Hematopoietic multipotent progenitor cell (in vitro differentiated cells): Measurements from ENCODE around the gene ZNG1E. TPM values are rescaled to one million over a fixed set of nuclear protein-coding genes. Genes with fewer than 3 reads are reported as not detected.
"Not testable (repeated sequence)": the region's sequence is repeated elsewhere in the genome, so short reads cannot be mapped to it uniquely, and the experiment has no call there.

ENCODE experiments used
- DNase-seq, 3 donors: peaks; one replicate each; pipeline ENCODE4 v3.0.0-alpha.2; 2011 to 2015; ENCODE audit warnings: low read depth in 2 of 3, low spot score in 2 of 3
- total RNA-seq: library from RNA; depleted of rRNA; stranded (reverse); fragments of >200 nt; gene quantifications from one replicate; pipeline ENCODE4 v1.2.3, GENCODE V29; 2012

The ZNG1E gene
- 10.5 TPM for total RNA-seq

DNA sequence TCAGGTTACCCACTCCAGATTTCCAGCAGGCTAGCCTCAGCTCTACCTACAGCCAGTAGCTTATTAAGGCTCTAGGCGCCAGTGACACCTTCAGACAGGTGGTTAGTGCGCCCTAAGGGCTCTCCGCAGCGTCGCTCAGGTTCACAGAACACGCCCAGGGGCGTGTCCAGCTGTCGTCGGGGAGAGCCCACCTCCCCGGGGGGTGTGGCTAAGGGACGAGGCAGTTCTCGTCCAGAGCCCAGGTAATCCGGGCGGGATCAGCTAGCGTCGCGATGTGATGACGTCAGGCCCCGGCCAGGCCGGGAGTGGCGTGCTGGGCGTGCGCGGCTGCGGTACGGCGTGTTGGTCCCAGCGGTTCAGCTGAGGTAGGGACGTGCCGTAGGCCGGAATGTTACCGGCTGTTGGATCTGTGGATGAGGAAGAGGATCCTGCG is at the start of gene ZNG1E:
TSS of gene ZNG1E (plus strand) at position 340 of the 433 bp plus-strand sequence. CDS start at position 389, 49 bp downstream.
- DNase-seq = peak; percentile 34 to 51 (median 36)

DNA sequence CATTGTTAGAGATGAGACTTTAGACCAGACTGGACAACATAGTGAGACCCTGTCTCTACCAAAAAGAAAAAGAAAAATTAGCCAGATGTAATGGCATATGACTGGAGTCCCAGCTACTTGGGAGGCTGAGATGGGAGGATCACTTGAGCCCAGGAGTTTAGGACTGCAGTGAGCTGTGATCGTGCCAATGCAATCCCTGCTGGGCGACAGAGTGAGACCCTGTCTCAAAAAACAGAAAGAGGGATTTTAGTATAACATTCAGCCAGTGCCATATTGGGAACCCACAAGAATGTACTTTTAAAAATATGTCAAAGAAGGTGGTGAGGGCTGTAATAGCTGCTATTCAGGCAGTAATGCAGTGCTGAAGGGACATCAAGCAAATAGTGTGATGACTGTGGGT is 2.1 kb upstream of the ZNG1E start:
- DNase-seq = not testable (repeated sequence)

GRCh38 chr9:65675018-65675417 is 710 bp upstream of the ZNG1E start:
- DNase-seq = not testable (repeated sequence)

DNA sequence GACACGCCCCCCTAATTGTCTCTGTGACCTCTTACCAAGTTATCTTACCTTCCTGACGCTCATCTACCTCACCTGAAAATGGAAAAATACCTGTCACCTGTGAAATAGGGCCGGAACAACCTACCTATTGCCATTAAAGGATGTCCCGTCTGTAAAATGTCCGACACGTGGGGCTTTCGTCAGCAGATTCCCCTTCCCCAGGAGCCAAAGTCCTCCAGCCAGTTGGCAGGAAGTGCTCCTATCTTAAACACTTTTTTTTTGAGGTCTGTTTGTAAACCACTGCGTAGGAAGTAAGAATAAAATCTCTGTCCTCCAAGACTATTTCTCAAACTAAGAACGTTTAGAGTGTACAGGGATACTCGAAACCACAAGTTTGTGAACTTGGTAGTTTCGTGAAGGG is 661 bp downstream of the ZNG1E start:
- DNase-seq = not testable (repeated sequence)

- DNase-seq = not testable (repeated sequence)
Measured at GRCh38 chr9:65678533-65678932, 2.8 kb downstream of the ZNG1E start.

GRCh38 chr9:65703550-65703949 is 27.8 kb downstream of the ZNG1E start:
- DNase-seq = not testable (repeated sequence)

DNA sequence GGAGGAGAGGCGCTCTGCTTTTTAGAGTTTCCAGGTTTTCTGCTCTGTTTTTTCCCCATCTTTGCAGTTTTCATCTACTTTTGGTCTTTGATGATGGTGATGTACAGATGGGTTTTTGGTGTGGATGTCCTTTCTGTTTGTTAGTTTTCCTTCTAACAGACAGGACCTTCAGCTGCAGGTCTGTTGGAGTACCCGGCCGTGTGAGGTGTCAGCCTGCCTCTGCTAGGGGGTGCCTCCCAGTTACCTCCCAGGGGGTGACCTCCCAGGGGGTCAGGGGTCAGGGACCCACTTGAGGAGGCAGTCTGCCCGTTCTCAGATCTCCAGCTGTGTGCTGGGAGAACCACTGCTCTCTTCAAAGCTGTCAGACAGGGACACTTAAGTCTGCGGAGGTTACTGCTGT is 38.7 kb downstream of the ZNG1E start:
- not testable (repeated sequence) for DNase-seq

DNA sequence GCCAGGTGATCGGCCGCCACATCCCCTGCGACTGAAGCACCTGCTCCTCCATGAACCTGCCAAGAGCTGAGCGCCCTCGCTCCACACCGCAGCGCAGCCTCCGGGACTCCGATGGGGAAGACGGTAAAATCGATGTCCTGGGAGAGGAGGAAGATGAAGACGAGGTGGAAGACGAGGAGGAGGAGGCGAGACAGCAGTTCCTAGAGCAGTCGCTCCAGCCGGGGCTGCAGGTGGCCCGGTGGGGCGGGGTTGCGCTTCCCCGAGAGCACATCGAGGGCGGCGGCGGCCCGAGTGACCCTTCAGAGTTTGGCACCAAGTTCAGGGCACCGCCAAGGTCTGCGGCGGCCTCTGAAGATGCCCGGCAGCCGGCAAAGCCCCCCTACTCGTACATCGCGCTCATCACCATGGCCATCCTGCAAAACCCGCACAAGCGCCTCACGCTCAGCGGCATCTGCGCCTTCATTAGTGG is 61.4 kb downstream of the ZNG1E start, which contains the start of gene FOXD4L4:
TSS of gene FOXD4L4 (plus strand) at position 51 of the 469 bp plus-strand sequence. CDS start at position 51, 0 bp downstream.
- DNase-seq = not testable (repeated sequence)

- DNase-seq = not testable (repeated sequence)
Measured at GRCh38 chr9:65738133-65738532, 62.4 kb downstream of the ZNG1E start.

Other genes starting within 250 kb of the ZNG1E start
- gene FOXD4L4, start 61.2 kb downstream of the ZNG1E start, total RNA-seq = 0.27 TPM